GM13976 (cell line): ENCODE measurements around the gene ATG9B.

ENCODE experiments used
- DNase-seq: peaks from one replicate; pipeline ENCODE4 v3.0.0; 2012; ENCODE audit warnings: low spot score
- in situ Hi-C: fragments of 300-500 bp; cut with MboI; formaldehyde crosslinking; loops from one replicate; pipeline ENCODE4 v1.12.0; 2022; ENCODE audit warnings: low sequenced_read_pairs, mixed read lengths, inconsistent platforms; ENCODE audit not compliant: unreplicated experiment
- TF ChIP-seq, protein P1 (sequence below): IDR thresholded peaks from 2 replicates; pipeline ENCODE4 v1.5.1; 2012; ENCODE audit warnings: borderline replicate concordance, mild to moderate bottlenecking; ENCODE audit not compliant: insufficient read depth; ENCODE audit errors: extremely low read depth, missing control alignments, control extremely low read depth

The ATG9B gene

DNA sequence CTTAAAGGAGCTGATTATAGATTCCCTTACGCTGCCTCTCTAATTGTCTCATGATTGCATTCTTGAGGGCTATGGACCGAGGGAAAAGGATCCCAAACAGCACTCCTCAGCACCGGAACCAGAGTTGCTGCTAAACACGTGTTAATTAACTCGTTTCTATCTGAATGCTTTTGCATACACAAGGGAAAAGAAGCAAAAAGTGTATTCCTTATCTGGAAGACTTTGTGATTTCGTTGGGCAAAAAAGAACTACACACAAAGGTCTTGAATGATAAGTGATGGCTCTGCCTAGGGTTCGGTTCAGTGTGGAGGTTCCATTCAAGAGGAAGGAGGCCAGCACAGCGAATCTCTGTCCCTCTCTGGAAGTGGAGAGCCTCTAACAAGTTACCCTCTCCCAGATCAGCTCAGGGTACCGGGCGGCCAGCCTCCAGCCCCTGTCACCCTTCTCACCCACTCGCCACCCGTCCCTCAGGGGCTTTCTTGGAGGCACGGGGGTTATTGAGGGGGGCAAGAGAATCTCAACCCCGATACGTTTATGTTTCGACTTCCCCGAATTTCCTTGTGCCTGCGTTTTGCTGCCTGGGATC is 34.6 kb upstream of the ATG9B start:
- TF ChIP-seq, protein P1, sequence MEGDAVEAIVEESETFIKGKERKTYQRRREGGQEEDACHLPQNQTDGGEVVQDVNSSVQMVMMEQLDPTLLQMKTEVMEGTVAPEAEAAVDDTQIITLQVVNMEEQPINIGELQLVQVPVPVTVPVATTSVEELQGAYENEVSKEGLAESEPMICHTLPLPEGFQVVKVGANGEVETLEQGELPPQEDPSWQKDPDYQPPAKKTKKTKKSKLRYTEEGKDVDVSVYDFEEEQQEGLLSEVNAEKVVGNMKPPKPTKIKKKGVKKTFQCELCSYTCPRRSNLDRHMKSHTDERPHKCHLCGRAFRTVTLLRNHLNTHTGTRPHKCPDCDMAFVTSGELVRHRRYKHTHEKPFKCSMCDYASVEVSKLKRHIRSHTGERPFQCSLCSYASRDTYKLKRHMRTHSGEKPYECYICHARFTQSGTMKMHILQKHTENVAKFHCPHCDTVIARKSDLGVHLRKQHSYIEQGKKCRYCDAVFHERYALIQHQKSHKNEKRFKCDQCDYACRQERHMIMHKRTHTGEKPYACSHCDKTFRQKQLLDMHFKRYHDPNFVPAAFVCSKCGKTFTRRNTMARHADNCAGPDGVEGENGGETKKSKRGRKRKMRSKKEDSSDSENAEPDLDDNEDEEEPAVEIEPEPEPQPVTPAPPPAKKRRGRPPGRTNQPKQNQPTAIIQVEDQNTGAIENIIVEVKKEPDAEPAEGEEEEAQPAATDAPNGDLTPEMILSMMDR: no peak
- DNase-seq: peak; percentile 58
- in situ Hi-C loops: no loop called here

DNA sequence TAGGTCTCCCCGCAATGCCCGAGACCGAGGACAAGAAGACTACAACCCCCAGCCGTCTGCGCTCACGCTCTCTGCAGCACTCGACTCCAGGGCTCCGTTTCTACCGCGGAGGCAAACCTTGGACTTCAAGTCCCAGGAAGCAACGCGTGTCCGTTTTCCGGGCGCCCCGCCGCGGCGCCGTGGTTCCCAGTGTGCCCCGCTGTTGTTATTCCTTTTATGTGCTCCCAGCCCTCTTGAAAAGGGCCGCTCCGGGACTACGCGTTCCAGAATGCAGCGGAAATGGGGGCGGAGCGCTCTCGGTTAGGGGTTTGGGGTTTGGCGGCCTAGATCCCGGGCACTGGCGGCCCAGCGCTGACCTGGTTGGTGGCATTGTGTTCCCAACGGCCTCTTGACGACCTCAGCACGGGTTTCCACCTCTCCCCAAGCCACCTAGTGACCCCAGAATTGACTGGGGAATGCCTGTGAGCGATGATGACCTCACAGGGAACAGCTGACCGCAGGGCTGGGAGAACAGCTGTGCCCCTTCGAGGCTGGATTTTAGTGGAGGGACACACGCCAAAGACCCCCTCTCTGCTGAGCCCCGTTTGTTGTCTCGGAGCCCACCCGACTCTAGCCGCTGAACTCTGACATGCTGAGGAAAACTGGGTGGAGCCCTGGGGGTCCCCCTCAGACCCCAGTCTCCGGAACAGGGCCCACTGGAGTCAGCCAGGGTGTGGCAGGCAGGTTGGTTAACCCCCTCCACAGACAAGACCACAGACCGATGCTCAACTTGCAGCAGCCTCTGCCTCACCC is 33.9 kb upstream of the ATG9B start:
- peak; percentile 100 for DNase-seq
- in situ Hi-C loops: no loop called here
- TF ChIP-seq, protein P1: no peak

DNA sequence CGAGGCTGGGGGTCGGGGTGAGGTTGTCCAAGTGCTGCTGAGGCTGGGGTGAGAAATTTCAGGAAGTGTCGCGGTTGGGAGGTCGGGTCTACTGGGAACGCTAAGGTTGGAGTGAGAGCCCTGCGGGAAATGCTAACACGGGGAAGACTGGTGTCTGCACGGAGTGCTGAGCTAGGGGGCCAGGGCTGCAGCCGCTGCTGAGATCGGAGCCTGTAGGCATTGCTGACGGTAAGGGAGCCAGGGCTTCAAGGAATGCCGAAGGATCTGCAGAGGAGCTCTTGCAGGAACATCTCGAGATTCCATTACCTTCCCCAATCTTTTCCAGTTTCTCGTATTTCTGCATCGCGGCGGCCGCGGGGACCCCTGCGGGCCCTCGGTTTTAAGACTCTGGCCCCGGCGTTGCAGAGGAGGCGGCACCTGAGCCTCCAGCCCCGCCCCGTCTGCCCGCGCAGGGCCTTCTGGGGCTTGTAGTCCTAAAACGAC is 33.3 kb upstream of the ATG9B start, which contains the start of gene CDK5:
Gene CDK5 (minus strand): TSS at position 392 of the 483 bp plus-strand sequence. CDS start 49 bp downstream, at position 343.
- TF ChIP-seq, protein P1: no peak
- DNase-seq: no peak
- in situ Hi-C loops: no loop called here

DNA sequence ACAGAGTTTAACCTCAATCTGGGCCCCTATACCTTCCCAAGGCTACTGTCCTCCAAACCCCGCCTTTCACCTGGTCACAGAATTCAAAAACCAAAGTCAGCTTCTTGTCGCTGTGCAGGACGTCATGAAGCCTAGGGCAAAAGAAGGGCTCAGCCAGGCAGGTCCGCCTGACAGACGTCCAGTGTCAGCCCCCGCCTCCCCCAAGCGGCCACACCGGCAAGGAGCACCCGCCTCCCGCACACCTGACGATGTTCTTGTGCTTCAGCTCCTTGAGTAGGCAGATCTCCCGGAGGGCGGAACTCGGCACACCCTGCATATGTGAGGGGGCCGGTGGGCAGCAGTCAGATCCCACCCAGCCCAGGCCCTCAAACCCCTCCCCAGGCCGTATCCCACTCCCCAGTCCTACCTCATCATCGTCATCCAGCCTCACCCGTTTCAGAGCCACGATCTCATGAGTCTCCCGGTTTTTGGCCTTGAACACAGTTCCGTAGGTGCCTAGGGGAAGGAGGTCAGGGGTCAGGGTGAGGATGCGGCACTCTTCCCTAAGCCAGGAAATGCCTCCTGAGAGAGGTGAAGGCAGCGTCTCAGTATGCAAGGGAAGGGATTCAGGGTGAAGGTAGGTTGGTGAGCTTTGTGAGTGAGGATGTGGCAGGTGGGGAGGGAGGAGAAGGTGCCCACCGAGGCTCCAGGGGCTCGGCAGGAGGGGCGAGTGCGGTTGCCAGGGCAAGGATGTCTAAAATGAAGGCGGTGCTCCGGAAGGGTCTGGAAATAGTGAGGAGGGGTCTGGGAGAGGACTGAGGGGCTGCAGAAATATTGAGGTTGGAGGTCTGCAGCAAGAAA is 32.6 kb upstream of the ATG9B start:
- in situ Hi-C loops: no loop called here
- TF ChIP-seq, protein P1: no peak
- no peak for DNase-seq

DNA sequence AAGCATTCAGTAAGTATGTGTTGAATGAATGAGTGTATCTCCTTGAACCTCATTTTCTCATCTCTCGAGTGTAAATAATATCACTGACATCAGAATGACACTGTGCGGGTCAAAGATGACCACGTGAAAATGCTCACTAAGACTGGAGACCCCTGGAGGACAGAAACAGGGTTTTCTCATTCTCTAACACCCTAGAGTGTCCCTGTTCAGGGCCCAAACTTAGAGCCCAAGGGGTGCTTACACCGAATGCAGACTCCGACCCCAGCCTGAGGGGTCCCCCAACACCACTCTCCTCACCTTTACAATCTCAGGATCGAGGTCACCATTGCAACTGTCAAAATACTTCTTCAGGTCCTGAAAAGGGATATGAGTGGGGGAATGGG is 32.0 kb upstream of the ATG9B start:
- DNase-seq: no peak
- TF ChIP-seq, protein P1: no peak
- in situ Hi-C loops: no loop called here

DNA sequence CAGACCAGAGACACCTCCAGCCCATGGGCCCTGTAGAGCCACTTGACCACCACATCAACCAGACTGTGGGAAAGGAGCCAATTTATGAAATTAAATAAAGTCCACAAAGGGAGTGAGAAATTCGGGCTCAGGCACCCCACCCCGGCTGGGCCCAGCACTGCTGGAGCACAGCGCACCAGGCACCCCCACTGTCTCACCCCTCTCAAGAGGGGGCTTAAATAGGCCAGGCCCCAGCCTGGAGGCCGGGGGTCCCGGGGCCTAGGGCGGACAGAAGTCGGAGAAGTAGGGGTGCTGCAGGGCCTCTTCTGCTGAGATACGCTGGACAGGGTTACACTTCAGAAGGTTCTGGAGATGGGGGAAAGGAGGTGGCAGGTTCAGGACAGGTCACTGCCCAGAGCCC is 29.5 kb upstream of the ATG9B start:
- in situ Hi-C loops: no loop called here
- no peak for DNase-seq
- TF ChIP-seq, protein P1: no peak
